OCI-LY7 (cell line): Measurements from ENCODE around the gene LATS2. TPM values are rescaled to one million over a fixed set of nuclear protein-coding genes. Genes with fewer than 3 reads are reported as not detected.

Experiments
- BruUV-seq: library from RNA; stranded (reverse); fragments of 400-500 nt; replicated peaks from 2 replicates; lab custom pipeline; 2021; lab: Mats Ljungman, UMichigan
- CTCF ChIA-PET: fragments of 300-600 bp; sonication (Branson Sonifier 250); formaldehyde crosslinking; loops from one replicate; lab custom pipeline; 2022; ENCODE audit warnings: antibody characterized with exemption; ENCODE audit not compliant: unreplicated experiment; lab: Charles Lee
- POLR2A ChIA-PET: fragments of 300-600 bp; sonication (Branson Sonifier 250); formaldehyde crosslinking; loops from one replicate; lab custom pipeline; 2022; ENCODE audit warnings: antibody characterized with exemption; lab: Charles Lee
- DNase-seq: peaks from one replicate; pipeline ENCODE4 v3.0.0-alpha.2; 2015; ENCODE audit warnings: low spot score
- H2AFZ ChIP-seq: fragments of 200-600 bp; sonication (generic), shearing (Covaris generic); 2 replicates; pipeline ENCODE4 v1.6.1; 2014; ENCODE audit warnings: mild to moderate bottlenecking, antibody characterized with exemption, low read length, moderate library complexity
- H3K27ac ChIP-seq: fragments of 200-600 bp; sonication (generic); 2 replicates; pipeline ENCODE4 v1.5.1; 2014; ENCODE audit warnings: mixed run types, low read depth, mild to moderate bottlenecking, moderate library complexity, low read length, inconsistent platforms; ENCODE audit not compliant: poor library complexity, severe bottlenecking
- H3K36me3 ChIP-seq: fragments of 200-600 bp; sonication (generic); 2 replicates; pipeline ENCODE4 v1.6.1; 2014; ENCODE audit warnings: mild to moderate bottlenecking, antibody characterized with exemption, low read length, moderate library complexity, mixed read lengths; ENCODE audit not compliant: insufficient read depth
- H3K4me1 ChIP-seq: fragments of 200-600 bp; sonication (generic); 2 replicates; pipeline ENCODE4 v1.5.1; 2014; ENCODE audit warnings: mild to moderate bottlenecking, low read length; ENCODE audit not compliant: insufficient read depth, poor library complexity, severe bottlenecking
- H3K4me2 ChIP-seq: fragments of 200-600 bp; sonication (generic); 2 replicates; pipeline ENCODE4 v1.6.1; 2014; ENCODE audit warnings: mild to moderate bottlenecking, low read length
- H3K4me3 ChIP-seq: fragments of 200-600 bp; sonication (generic); 2 replicates; pipeline ENCODE4 v1.5.1; 2014; ENCODE audit warnings: mild to moderate bottlenecking, low read depth, low read length; ENCODE audit not compliant: poor library complexity, severe bottlenecking
- H3K79me2 ChIP-seq: fragments of 200-600 bp; sonication (generic); 2 replicates; pipeline ENCODE4 v1.6.1; 2016; ENCODE audit warnings: low read depth, mild to moderate bottlenecking, low read length, moderate library complexity, mixed read lengths; ENCODE audit not compliant: insufficient read depth
- H3K9me2 ChIP-seq: fragments of 200-600 bp; sonication (generic); 2 replicates; pipeline ENCODE4 v1.6.1; 2016; ENCODE audit warnings: mild to moderate bottlenecking, low read length, mixed read lengths; ENCODE audit not compliant: insufficient read depth
- H3K9me3 ChIP-seq: fragments of 200-600 bp; sonication (generic); 2 replicates; pipeline ENCODE4 v1.6.1; 2014; ENCODE audit warnings: mild to moderate bottlenecking, mixed run types, low read length, mixed read lengths
- H4K20me1 ChIP-seq: fragments of 200-600 bp; sonication (generic); 2 replicates; pipeline ENCODE4 v1.6.1; 2014; ENCODE audit warnings: mild to moderate bottlenecking, antibody characterized with exemption, low read length, moderate library complexity, mixed read lengths; ENCODE audit not compliant: insufficient read depth
- EZH2phosphoT487 ChIP-seq: fragments of 200-600 bp; sonication (generic); IDR thresholded peaks from 2 replicates; pipeline ENCODE4 v1.6.1; 2018; ENCODE audit warnings: low read depth, borderline replicate concordance, mild to moderate bottlenecking, mixed run types, antibody characterized with exemption, low read length, moderate library complexity, mixed read lengths
- intact Hi-C: fragments of 100-400 bp; cut with micrococcal nuclease; formaldehyde crosslinking; loops from one replicate; pipeline ENCODE4 v1.10.0; 2022; ENCODE audit not compliant: unreplicated experiment
- total RNA-seq, 2 experiments: library from RNA; depleted of rRNA in 1 of 2; stranded (reverse); fragments of >200 nt in 1 of 2; shearing (Covaris generic) in 1 of 2; gene quantifications; 2 replicates each; pipeline ENCODE4 v1.2.3, GENCODE V29; 2014 to 2022
- TF ChIP-seq, protein P1 (sequence below): fragments of 200-600 bp; sonication (generic); conservative IDR thresholded peaks from 2 replicates; pipeline ENCODE4 v1.5.1; 2014; ENCODE audit warnings: mild to moderate bottlenecking, antibody characterized with exemption, low read length, moderate library complexity, mixed read lengths

The LATS2 gene
- total RNA-seq, 2 experiments from 2014 or later = 0.19 to 1.3 TPM

DNA sequence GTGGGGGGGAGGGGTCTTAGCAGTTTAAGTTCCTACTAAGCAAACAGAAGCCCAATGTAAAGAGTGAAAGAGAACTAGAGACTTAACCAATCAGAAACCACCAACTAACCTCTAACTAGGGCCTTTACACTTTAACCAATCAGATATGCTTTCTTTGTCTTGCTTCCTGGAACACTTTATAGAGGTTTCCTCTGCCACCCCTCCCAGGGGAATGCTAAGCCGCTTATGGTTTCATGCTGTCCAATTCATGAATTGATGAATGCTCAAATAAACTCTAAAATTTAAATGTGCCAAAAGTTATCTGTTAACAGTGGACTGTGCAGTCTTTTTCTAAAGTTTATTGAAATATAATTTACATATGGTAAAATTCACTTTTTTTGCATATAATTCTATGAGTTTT, 33.9 kb upstream of the LATS2 start:
- CTCF ChIA-PET = no interaction called here
- no peaks in the 10 kb centered on the region for H3K4me1 ChIP-seq
- intact Hi-C loops = no loop called here

DNA sequence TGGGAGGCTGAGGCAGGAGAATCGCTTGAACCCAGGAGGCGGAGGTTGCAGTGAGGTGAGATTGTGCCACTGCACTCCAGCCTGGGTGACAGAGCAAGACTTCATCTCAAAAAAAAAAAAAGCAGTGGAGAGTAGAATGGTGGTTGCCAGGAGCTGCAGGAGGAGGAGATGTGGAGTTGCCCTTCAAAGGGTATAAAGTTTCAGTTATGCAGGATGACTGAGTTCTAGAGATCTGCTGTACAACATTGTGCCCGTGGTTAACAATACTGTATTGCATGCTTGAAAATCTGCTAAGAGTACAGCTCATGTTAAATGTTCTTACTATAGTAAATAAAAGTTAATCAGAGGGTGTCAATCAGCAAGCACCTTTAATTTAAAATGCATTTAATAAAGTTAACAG, 28.4 kb upstream of the LATS2 start:
- H3K9me2 ChIP-seq = no peaks in the 10 kb centered on the region
- H3K79me2 ChIP-seq = no peaks in the 10 kb centered on the region
- H3K9me3 ChIP-seq = no peaks in the 10 kb centered on the region
- DNase-seq = no peak
- no peak for TF ChIP-seq EZH2phosphoT487
- H3K4me3 ChIP-seq = no peak overlapping the region
- H2AFZ ChIP-seq = no peak overlapping the region
- H3K4me1 ChIP-seq = no peaks in the 10 kb centered on the region
- no peaks in the 10 kb centered on the region for H4K20me1 ChIP-seq
- H3K4me2 ChIP-seq = no peak overlapping the region
- intact Hi-C loops = no loop called here
- no TSS peak for BruUV-seq
- no peaks in the 10 kb centered on the region for H3K36me3 ChIP-seq
- POLR2A ChIA-PET = no interaction called here
- CTCF ChIA-PET = no interaction called here
- H3K27ac ChIP-seq = no peak overlapping the region

More for the DNA sequence above, 33.9 kb upstream of the LATS2 start:
- H3K79me2 ChIP-seq = no peaks in the 10 kb centered on the region
- H3K4me3 ChIP-seq = no peak overlapping the region
- H3K4me2 ChIP-seq = no peak overlapping the region
- H3K9me2 ChIP-seq = no peaks in the 10 kb centered on the region
- no TSS peak for BruUV-seq
- TF ChIP-seq EZH2phosphoT487 = no peak
- H2AFZ ChIP-seq = no peak overlapping the region
- no peaks in the 10 kb centered on the region for H4K20me1 ChIP-seq
- H3K36me3 ChIP-seq = no peaks in the 10 kb centered on the region
- POLR2A ChIA-PET = interaction anchor here (0.7 kb wide), 1 partner anchor 181 kb away, joined by 4 read pairs; no protein-coding TSS in a partner anchor
- no peak for DNase-seq
- no peaks in the 10 kb centered on the region for H3K9me3 ChIP-seq
- H3K27ac ChIP-seq = no peak overlapping the region

DNA sequence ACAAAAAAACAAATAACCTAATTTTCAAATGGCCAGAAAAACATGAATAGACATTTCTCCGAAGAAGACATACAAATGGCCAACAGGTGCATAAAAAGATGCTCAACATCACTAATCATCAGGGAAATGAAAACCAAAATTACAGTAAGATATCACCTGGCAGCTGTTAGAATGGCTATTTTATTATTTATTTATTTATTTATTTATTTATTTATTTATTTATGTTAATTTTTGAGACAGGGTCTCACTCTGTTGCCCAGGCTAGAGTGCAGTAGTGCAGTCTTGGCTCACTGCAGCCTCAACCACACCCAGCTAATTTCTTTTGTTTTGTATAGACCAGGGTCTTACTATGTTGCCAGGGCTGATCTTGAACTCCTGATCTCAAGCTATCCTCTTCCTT, 27.1 kb upstream of the LATS2 start:
- DNase-seq = no peak
- no peaks in the 10 kb centered on the region for H3K9me2 ChIP-seq
- no peaks in the 10 kb centered on the region for H4K20me1 ChIP-seq
- no TSS peak for BruUV-seq
- H3K36me3 ChIP-seq = no peaks in the 10 kb centered on the region
- no peak overlapping the region for H2AFZ ChIP-seq
- H3K4me3 ChIP-seq = no peak overlapping the region
- intact Hi-C loops = no loop called here
- H3K9me3 ChIP-seq = no peaks in the 10 kb centered on the region
- H3K4me1 ChIP-seq = no peaks in the 10 kb centered on the region
- H3K27ac ChIP-seq = no peak overlapping the region
- POLR2A ChIA-PET = no interaction called here
- no peak overlapping the region for H3K4me2 ChIP-seq
- TF ChIP-seq, protein P1, sequence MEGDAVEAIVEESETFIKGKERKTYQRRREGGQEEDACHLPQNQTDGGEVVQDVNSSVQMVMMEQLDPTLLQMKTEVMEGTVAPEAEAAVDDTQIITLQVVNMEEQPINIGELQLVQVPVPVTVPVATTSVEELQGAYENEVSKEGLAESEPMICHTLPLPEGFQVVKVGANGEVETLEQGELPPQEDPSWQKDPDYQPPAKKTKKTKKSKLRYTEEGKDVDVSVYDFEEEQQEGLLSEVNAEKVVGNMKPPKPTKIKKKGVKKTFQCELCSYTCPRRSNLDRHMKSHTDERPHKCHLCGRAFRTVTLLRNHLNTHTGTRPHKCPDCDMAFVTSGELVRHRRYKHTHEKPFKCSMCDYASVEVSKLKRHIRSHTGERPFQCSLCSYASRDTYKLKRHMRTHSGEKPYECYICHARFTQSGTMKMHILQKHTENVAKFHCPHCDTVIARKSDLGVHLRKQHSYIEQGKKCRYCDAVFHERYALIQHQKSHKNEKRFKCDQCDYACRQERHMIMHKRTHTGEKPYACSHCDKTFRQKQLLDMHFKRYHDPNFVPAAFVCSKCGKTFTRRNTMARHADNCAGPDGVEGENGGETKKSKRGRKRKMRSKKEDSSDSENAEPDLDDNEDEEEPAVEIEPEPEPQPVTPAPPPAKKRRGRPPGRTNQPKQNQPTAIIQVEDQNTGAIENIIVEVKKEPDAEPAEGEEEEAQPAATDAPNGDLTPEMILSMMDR = no peak
- TF ChIP-seq EZH2phosphoT487 = no peak
- no peaks in the 10 kb centered on the region for H3K79me2 ChIP-seq
- CTCF ChIA-PET = no interaction called here

DNA sequence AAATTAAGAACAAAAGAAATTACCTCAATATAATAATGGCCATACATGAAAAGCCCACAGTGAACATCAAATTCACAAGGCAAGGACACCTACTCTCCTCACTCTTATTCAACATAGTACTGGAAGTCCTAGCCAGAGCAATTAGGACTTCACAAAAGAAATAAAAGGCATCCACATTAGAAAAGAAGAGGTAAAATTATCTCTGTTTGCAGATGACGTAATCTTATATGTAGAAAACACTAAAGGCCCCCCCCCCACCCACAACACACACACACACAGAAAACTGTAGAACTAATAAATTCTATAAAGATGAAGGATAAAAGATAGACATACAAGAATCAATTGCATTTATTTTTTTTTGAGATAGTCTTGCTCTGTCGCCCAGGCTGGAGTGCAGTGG, 25.5 kb upstream of the LATS2 start:
- Histone ChIP-seq H3K4me1 (no peaks in the 10 kb centered on the region), H3K4me2 (no peak overlapping the region), H3K27ac (no peak overlapping the region), H4K20me1 (no peaks in the 10 kb centered on the region), H3K79me2 (no peaks in the 10 kb centered on the region), H3K9me2 (no peaks in the 10 kb centered on the region), H3K9me3 (no peaks in the 10 kb centered on the region), H3K4me3 (no peak overlapping the region), H2AFZ (no peak overlapping the region), H3K36me3 (no peaks in the 10 kb centered on the region)
- ChIA-PET CTCF (no interaction called here), POLR2A (no interaction called here)
- no peak for TF ChIP-seq EZH2phosphoT487
- TF ChIP-seq, protein P1 = no peak
- no TSS peak for BruUV-seq
- intact Hi-C loops = no loop called here
- DNase-seq = no peak
